Naive thymus-derived CD8-positive, alpha-beta T cell (primary cell): ENCODE data around the gene LRRC8E. TPM values are rescaled to one million over a fixed set of nuclear protein-coding genes. Genes with fewer than 3 reads are reported as not detected.

Experiments
- ATAC-seq, 2 donors: fragments of 150-1000 bp; cut with Tn5 transposase in 1 of 2; sonication (Bioruptor Pico), chemical (Tn5 transposase) in 1 of 2; 1 replicate in 1 of 2; 2 replicates in 1 of 2; pipeline ENCODE4 v1.10.0; 2021; ENCODE audit warnings: mild to moderate bottlenecking in 2 of 2, moderate library complexity in 2 of 2
- POLR2A ChIA-PET: fragments of 350-600 bp; sonication (Branson Sonifier 250); formaldehyde crosslinking; loops from one replicate; lab custom pipeline; 2021; ENCODE audit warnings: antibody characterized with exemption; lab: Charles Lee
- DNase-seq, 10 donors: peaks; one replicate each; pipeline versions ENCODE4 v3.0.0 to v3.0.0-alpha.2; 2020 to 2022
- H3K27ac Mint-ChIP-seq, 10 donors: one replicate each; pipeline ENCODE4 v1.8.0; 2020 to 2022; ENCODE audit warnings: mild to moderate bottlenecking in 10 of 10, mixed read lengths in 10 of 10, moderate library complexity in 4 of 10, inconsistent platforms in 1 of 10
- H3K27me3 Mint-ChIP-seq, 5 donors: one replicate each; pipeline ENCODE4 v1.8.0; 2021 to 2022; ENCODE audit warnings: mixed read lengths in 5 of 5
- H3K36me3 Mint-ChIP-seq, 3 donors: one replicate each; pipeline ENCODE4 v1.8.0; 2020 to 2022; ENCODE audit warnings: mixed read lengths in 3 of 3, mild to moderate bottlenecking in 2 of 3, inconsistent platforms in 1 of 3
- H3K4me1 Mint-ChIP-seq, 4 donors: one replicate each; pipeline ENCODE4 v1.8.0; 2021 to 2022; ENCODE audit warnings: mixed read lengths in 4 of 4
- H3K4me3 Mint-ChIP-seq, 10 donors: one replicate each; pipeline ENCODE4 v1.8.0; 2020 to 2022; ENCODE audit warnings: mild to moderate bottlenecking in 10 of 10, mixed read lengths in 10 of 10, moderate library complexity in 6 of 10, inconsistent platforms in 1 of 10
- H3K9me3 Mint-ChIP-seq, 9 donors: one replicate each; pipeline ENCODE4 v1.8.0; 2020 to 2022; ENCODE audit warnings: mixed read lengths in 9 of 9, mild to moderate bottlenecking in 3 of 9, inconsistent platforms in 1 of 9, moderate library complexity in 1 of 9
- polyA plus RNA-seq, 3 donors: library from polyadenylated mRNA; unstranded; fragments of 300-500 nt; fragmentation: Illumina TruSeq; gene quantifications; one replicate each; pipeline ENCODE4 v1.2.3, GENCODE V29; 2021
- total RNA-seq, 8 experiments: library from RNA in 2 of 8; stranded (reverse) in 2 of 8; gene quantifications; one replicate each; pipeline ENCODE4 v1.2.3 and lab custom pipeline; 2021 to 2026

Gene LRRC8E
- total and polyA plus RNA-seq, 5 experiments from 2014 or later, result not detected

- POLR2A ChIA-PET, result interaction anchor here (0.7 kb wide), 2 partner anchors 9 to 45 kb away, joined by 5 to 6 read pairs; no protein-coding TSS in a partner anchor
- ATAC-seq, result no peak
- peaks cover 23 to 52% (median 42%) of the 10 kb centered on the region in 4 donors for H3K4me1 Mint-ChIP-seq
- peak in 8 of 10 donors; percentile 54 to 82 (median 61) for DNase-seq
- H3K4me3 Mint-ChIP-seq, result peak overlapping the region in 9 of 10 donors; percentile 50 to 87 (median 73)
- no peaks in the 10 kb centered on the region for H3K9me3 Mint-ChIP-seq
- peaks cover 0 to 2% (median 1%) of the 10 kb centered on the region in 3 donors for H3K36me3 Mint-ChIP-seq
- peaks cover 0 to 24% (median 12%) of the 10 kb centered on the region in 5 donors for H3K27me3 Mint-ChIP-seq
- H3K27ac Mint-ChIP-seq, result peak overlapping the region in 5 of 10 donors; percentile 35 to 91 (median 57)
Observed at GRCh38 chr19:7870571-7871436, 17.5 kb upstream of the LRRC8E start.

- POLR2A ChIA-PET, result interaction anchor here (0.5 kb wide), 1 partner anchor 196 kb away, joined by 3 read pairs; no protein-coding TSS in a partner anchor
- peak overlapping the region; percentile 38 to 87 (median 70) for H3K4me3 Mint-ChIP-seq
Observed at GRCh38 chr19:7871437-7872305, 16.6 kb upstream of the LRRC8E start.

GRCh38 chr19:7872306-7873204, 15.8 kb upstream of the LRRC8E start:
- Mint-ChIP-seq H3K27me3 (peaks cover 0 to 22% (median 12%) of the 10 kb centered on the region in 5 donors), H3K9me3 (no peaks in the 10 kb centered on the region), H3K4me1 (peaks cover 23 to 52% (median 43%) of the 10 kb centered on the region in 4 donors), H3K36me3 (peaks cover 0 to 2% (median 1%) of the 10 kb centered on the region in 3 donors), H3K27ac (peak overlapping the region in 4 of 10 donors; percentile 39 to 92 (median 50)), H3K4me3 (peak overlapping the region; percentile 7 to 87 (median 70))
- DNase-seq (no peak), ATAC-seq (no peak)
- POLR2A ChIA-PET, result interaction anchor here (0.5 to 1.4 kb wide), 4 partner anchors 10 to 195 kb away, joined by 3 to 4 read pairs (median 3); partner anchors contain the start of gene SNAPC2

More at GRCh38 chr19:7871437-7872305, 16.6 kb upstream of the LRRC8E start:
- peak in 1 of 2 donors; percentile 7 for ATAC-seq
- H3K4me1 Mint-ChIP-seq, result peaks cover 23 to 52% (median 43%) of the 10 kb centered on the region in 4 donors
- H3K36me3 Mint-ChIP-seq, result peaks cover 0 to 2% (median 1%) of the 10 kb centered on the region in 3 donors
- peaks cover 0 to 24% (median 12%) of the 10 kb centered on the region in 5 donors for H3K27me3 Mint-ChIP-seq
- no peaks in the 10 kb centered on the region for H3K9me3 Mint-ChIP-seq
- peak; percentile 75 to 94 (median 89) for DNase-seq
- peak overlapping the region in 5 of 10 donors; percentile 35 to 92 (median 73) for H3K27ac Mint-ChIP-seq

- peaks cover 0 to 22% (median 12%) of the 10 kb centered on the region in 5 donors for H3K27me3 Mint-ChIP-seq
- peak overlapping the region; percentile 63 to 85 (median 80) for H3K4me3 Mint-ChIP-seq
- H3K4me1 Mint-ChIP-seq, result peaks cover 23 to 49% (median 39%) of the 10 kb centered on the region in 4 donors
- peaks cover 0 to 2% (median 1%) of the 10 kb centered on the region in 3 donors for H3K36me3 Mint-ChIP-seq
- H3K9me3 Mint-ChIP-seq, result no peaks in the 10 kb centered on the region
- POLR2A ChIA-PET, result interaction anchor here (0.6 to 1.4 kb wide), 2 partner anchors 36 to 46 kb away, joined by 3 read pairs; partner anchors contain the start of gene SNAPC2
- H3K27ac Mint-ChIP-seq, result peak overlapping the region in 4 of 10 donors; percentile 33 to 79 (median 64)
- DNase-seq (no peak), ATAC-seq (no peak)
Observed at GRCh38 chr19:7873304-7874075, 14.8 kb upstream of the LRRC8E start.

- Mint-ChIP-seq H3K27ac (peak within 1 kb of the TSS in 6 of 10 donors; percentile 33 to 79 (median 58)), H3K4me3 (peak within 1 kb of the TSS; percentile 67 to 85 (median 80))
- POLR2A ChIA-PET, result interaction anchor here (1.6 kb wide), 1 partner anchor 13 kb away, joined by 6 read pairs; no protein-coding TSS in a partner anchor
Observed at GRCh38 chr19:7874076-7874896, 14.0 kb upstream of the LRRC8E start, which contains the start of gene PRR36. TSS of gene PRR36 (minus strand) at chr19:7874390. CDS start at chr19:7873689, 701 bp downstream.

GRCh38 chr19:7874897-7875273, 13.4 kb upstream of the LRRC8E start:
- no peak for DNase-seq

More at GRCh38 chr19:7874076-7874896, 14.0 kb upstream of the LRRC8E start, which contains the start of gene PRR36:
- Mint-ChIP-seq H3K9me3 (no peaks in the 10 kb centered on the region), H3K4me1 (peaks cover 19 to 44% (median 34%) of the 10 kb centered on the region in 4 donors), H3K27me3 (peaks cover 0 to 22% (median 12%) of the 10 kb centered on the region in 5 donors), H3K36me3 (peaks cover 0 to 2% (median 1%) of the 10 kb centered on the region in 3 donors)
- ATAC-seq, result no peak
- DNase-seq, result no peak

GRCh38 chr19:7877249-7877836, 11.0 kb upstream of the LRRC8E start:
- no peak overlapping the region for H3K27ac Mint-ChIP-seq
- no peak for DNase-seq
- H3K36me3 Mint-ChIP-seq, result no peaks in the 10 kb centered on the region
- no peak overlapping the region for H3K4me3 Mint-ChIP-seq
- peaks cover 3 to 17% (median 15%) of the 10 kb centered on the region in 4 donors for H3K4me1 Mint-ChIP-seq
- POLR2A ChIA-PET, result no interaction called here
- no peaks in the 10 kb centered on the region for H3K9me3 Mint-ChIP-seq
- peaks cover 0 to 9% (median 4%) of the 10 kb centered on the region in 5 donors for H3K27me3 Mint-ChIP-seq
- ATAC-seq, result no peak

More at GRCh38 chr19:7874897-7875273, 13.4 kb upstream of the LRRC8E start:
- ATAC-seq, result no peak
- H3K4me3 Mint-ChIP-seq, result peak overlapping the region; percentile 41 to 76 (median 61)
- H3K4me1 Mint-ChIP-seq, result peaks cover 18 to 41% (median 33%) of the 10 kb centered on the region in 4 donors
- H3K27me3 Mint-ChIP-seq, result peaks cover 0 to 22% (median 12%) of the 10 kb centered on the region in 5 donors
- H3K9me3 Mint-ChIP-seq, result no peaks in the 10 kb centered on the region
- H3K36me3 Mint-ChIP-seq, result peaks cover 0 to 2% (median 1%) of the 10 kb centered on the region in 3 donors
- POLR2A ChIA-PET, result interaction anchor here (1.6 kb wide), 1 partner anchor 13 kb away, joined by 6 read pairs; no protein-coding TSS in a partner anchor
- H3K27ac Mint-ChIP-seq, result peak overlapping the region in 2 of 10 donors; percentile 49 to 53

- H3K4me3 Mint-ChIP-seq, result no peak overlapping the region
- no peaks in the 10 kb centered on the region for H3K36me3 Mint-ChIP-seq
- no peak overlapping the region for H3K27ac Mint-ChIP-seq
- H3K27me3 Mint-ChIP-seq, result peaks cover 0 to 2% (median 0%) of the 10 kb centered on the region in 5 donors
- no peaks in the 10 kb centered on the region for H3K9me3 Mint-ChIP-seq
- H3K4me1 Mint-ChIP-seq, result peaks cover 2 to 11% (median 8%) of the 10 kb centered on the region in 4 donors
- POLR2A ChIA-PET, result interaction anchor here (0.5 kb wide), 1 partner anchor 66 kb away, joined by 3 read pairs; no protein-coding TSS in a partner anchor
- no peak for ATAC-seq
- DNase-seq, result no peak
Observed at GRCh38 chr19:7879111-7879807, 9.1 kb upstream of the LRRC8E start.

- no peaks in the 10 kb centered on the region for H3K36me3 Mint-ChIP-seq
- H3K4me3 Mint-ChIP-seq, result no peak overlapping the region
- no peak for ATAC-seq
- peaks cover 0 to under 1% (median 0%) of the 10 kb centered on the region in 5 donors for H3K27me3 Mint-ChIP-seq
- POLR2A ChIA-PET, result no interaction called here
- DNase-seq, result peak in 1 of 10 donors; percentile 20
- no peaks in the 10 kb centered on the region for H3K9me3 Mint-ChIP-seq
- H3K27ac Mint-ChIP-seq, result no peak overlapping the region
- peaks cover under 1 to 7% (median 5%) of the 10 kb centered on the region in 4 donors for H3K4me1 Mint-ChIP-seq
Observed at GRCh38 chr19:7879836-7880235, 8.5 kb upstream of the LRRC8E start.
